ENCODE results near the gene PLD5. TPM values are rescaled to one million over a fixed set of nuclear protein-coding genes. Genes with fewer than 3 reads are reported as not detected.
"Not testable (repeated sequence)": the region's sequence is repeated elsewhere in the genome, so short reads cannot be mapped to it uniquely, and the experiment has no call there.

The PLD5 gene
- total RNA-seq, 1 donor from 2014 or later = not detected

DNA sequence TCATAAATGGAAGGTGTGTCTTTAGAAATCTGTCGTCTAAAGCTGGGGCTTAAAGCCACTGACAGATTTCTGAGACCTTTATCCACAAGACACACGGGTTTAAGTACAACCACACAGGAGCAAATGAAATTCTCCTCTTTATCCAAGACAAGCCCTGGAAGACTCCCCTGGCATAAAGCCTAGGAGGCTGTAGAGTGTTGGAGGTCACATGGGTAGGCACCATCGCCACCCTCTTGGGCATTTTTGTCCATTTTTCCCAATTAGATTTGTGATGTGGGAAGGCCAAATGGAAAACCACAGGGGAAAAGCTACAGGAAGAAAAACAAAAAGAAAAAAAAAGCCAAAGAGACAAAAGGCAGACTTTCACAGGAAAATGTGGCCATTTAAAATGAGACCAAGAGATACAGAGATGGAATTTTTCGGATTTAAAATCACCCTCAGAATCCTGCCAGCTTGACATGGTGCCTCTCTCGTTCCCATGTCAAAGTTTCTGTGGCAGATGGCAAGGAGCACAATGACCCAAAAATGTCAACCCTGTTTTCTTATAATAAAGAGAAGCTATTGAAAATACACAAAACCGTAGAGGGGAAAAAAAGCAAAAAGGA is 91.9 kb downstream of the PLD5 start:
- ATAC-seq (ENCODE audit: poor library complexity) (no peak), DNase-seq (no peak)
- intact Hi-C loops (cut with DNase I) = no loop called here

DNA sequence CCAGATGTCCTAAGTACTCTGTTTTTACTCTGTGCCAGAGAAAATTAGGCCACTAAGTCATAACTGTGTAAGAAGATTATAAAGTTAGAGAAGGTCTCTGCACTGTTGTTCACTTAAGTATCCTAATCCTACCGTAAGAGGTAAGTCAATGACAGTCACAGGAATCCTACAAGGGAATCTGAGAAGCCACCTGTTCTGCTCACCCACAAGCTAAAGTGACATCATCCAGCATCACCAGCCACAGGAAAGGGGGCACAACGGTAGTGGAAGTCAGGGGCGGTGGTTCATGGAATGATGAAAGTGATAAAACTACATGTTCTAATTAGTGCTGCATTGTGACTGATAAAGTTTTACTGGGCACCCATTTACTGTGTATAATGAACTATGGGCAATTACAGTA is 92.7 kb downstream of the PLD5 start:
- intact Hi-C loops (cut with DNase I) = no loop called here
- no peak for ATAC-seq (ENCODE audit: poor library complexity)
- no peak for DNase-seq

DNA sequence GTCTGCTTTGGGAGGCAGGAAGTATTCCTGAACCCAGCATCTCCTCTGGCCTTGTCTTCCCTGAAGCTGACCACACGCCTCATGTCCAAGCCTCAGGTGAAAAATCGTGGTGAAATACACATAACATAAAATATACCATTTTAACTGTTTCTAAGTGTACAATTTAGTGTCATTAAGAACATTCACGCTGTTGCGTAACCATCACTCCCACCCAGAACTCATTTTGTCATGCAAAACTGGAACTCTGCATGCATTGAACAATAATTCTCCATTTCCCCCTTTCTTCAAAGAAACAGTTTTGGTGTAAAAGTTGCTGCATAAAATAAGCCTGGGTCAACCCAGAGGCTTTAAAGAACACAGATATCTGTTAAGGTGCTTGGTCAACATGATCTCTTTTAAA is 93.5 kb downstream of the PLD5 start:
- no peak for ATAC-seq (ENCODE audit: poor library complexity)
- intact Hi-C loops (cut with DNase I) = no loop called here
- no peak for DNase-seq

DNA sequence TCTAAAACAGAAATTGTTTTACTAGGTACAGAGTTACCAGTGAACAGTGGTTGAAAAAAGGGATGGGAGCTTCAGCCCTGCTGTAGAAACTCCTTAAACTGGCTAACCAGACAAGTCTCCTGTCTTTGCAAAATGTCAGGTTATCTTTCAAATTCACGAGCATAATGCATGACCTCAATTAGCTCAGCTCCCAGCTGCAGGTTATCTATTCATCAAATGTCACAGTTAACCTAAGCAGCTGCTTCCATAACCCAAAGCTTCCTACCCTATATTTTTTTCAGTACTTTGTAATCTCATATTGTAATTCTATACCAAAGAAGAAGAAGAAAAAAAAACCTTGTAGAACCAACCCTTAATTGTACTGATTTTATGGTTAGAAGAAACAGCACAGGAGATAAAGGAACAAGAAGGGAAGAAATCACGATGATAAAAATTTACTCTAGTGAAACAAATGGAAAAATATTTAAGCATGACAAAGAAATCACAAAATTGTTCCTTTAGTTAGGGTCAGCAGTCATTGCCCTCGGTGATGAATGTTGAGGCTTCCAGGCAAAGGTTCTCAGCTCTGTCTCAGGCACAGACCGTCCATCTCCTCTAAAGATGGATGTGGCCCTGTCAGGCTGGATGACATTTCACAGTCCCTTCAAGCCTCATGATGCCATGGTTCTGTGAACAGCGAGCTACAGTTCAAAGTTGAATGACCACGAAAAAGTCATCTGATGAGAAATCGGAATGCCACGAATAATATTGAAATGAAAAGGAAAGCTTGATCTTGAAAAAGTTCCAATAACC is 95.9 kb downstream of the PLD5 start:
- intact Hi-C loops (cut with DNase I) = no loop called here
- ATAC-seq (ENCODE audit: poor library complexity) = no peak

DNA sequence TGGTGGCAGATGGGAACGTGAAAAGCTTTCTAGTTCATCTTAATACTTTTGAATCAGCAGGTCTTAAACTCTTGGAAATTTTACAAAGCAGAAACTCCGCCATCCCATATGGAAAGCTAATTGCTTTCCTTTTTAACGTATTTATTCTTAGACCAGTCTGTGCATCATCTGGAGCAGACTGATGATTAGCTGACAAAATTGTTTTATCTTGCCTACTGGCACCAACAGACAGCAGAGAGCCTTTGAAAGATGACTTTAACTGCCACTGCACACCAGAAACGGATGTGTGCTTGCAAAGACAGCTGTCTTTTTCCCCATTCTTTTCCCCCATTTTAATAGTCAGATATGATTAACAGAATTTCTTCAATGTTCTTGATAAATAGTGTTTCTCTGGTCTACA is 97.0 kb downstream of the PLD5 start:
- no peak for DNase-seq
- intact Hi-C loops (cut with DNase I) = no loop called here
- ATAC-seq (ENCODE audit: poor library complexity) = no peak

More for the DNA sequence above, 95.9 kb downstream of the PLD5 start:
- no peak for DNase-seq

DNA sequence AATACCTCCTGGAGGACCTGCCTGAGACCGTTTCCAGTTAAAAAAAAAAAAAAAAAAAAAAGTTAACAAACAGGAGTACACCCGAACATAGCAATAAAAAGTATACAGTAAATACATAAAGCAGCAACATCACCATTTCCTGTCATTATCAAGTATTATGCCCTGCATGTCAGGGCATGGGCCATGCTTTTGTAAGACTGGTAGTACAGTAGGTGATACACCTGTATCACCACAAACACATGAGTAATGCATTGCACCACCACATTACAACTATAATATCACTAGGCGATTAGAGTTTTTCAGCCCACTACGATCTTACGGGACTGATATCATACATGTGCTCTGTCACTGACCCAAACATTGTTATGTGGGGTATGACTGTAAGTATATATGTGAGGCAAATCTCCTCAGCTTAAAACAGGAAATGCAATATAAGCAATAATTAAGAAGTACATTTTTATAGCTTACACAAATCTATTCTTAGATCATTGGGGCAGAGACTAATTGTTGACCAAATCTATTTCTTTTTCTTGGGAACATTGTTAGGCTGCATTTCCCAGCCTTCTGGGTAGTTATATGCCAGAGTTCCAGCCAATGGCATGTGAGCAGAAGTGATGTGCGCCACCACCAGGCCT is 98.1 kb downstream of the PLD5 start:
- ATAC-seq (ENCODE audit: poor library complexity) = no peak
- intact Hi-C loops (cut with DNase I) = no loop called here
- DNase-seq = no peak

DNA sequence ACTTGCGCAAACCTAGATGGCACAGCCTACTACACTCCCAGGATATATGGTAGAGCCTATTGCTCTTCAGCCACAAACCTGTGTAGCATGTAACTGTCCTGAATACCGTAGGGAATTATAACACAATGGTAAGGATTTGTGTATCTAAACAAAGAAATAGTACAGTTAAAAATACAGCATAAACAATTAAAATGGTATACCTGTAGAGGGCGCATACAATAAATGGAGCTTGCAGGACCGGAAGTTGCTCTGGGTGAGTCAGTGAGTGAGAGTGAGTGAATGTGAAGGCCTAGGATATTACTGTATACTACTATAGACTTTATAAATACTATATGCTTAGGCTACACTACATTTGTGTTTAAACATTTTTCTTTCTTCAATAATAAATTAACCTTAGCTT is 99.3 kb downstream of the PLD5 start:
- ATAC-seq (ENCODE audit: poor library complexity) (no peak), DNase-seq (no peak)
- intact Hi-C loops (cut with DNase I) = no loop called here

DNA sequence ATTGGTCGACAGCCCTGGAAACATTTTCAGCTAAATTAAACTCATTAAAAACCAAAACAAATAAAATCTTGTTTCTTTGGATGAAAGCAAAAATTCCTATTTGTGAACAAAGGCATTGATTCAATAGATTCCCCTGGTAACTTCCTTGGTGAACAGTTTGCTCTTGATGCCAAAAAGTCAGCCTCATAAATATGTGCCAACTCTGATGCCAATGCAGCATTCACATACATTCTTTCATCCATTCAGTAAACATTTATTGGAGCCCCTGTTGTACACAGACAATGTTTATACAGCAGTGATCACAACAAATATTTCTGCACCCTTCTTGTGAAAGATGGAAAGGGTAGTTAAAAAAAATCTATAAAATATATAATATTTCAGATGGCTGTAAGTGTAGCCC is 107.8 kb downstream of the PLD5 start:
- no peak for ATAC-seq (ENCODE audit: poor library complexity)
- intact Hi-C loops (cut with DNase I) = no loop called here
- DNase-seq = no peak

DNA sequence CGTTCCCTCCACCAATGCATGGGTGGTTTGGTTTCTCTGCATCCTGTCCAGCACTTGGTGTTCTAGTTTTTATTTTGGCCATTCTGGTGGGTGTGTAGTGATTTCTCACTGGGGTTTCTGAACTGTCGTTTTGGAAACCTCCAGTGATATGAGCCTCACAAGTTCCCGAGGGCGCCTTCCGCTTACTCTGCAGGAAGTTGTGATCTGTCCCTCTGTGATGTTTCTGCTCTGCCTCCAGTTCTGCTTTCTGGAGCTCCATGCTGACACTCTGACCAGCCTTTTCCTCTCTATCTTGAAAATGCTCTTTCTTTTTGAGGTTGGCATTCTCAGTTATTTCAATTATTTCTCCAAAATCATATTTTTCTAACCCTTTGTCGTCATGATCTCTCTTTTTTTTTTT is 111.6 kb downstream of the PLD5 start:
- ATAC-seq (ENCODE audit: poor library complexity) = no peak
- intact Hi-C loops (cut with DNase I) = no loop called here

DNA sequence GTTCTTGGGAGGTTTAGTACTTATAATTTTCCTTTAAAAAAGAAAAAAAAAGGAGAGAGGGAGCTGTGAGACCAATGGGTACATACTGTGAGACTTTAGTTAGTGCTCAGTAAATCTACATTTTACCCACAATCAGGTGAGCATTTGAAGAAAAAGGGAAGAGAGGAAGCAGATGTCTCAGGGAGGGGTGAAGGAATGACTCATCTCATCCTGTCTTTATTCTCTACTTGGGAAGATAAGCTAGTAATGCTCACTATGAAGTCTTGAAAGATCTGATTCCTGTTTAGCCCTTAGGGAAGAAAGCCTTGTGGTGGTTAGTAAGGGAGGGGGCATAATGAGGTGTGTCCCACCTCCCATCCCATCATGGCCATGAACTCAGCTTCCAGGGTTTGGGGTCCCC is 112.6 kb downstream of the PLD5 start:
- intact Hi-C loops (cut with DNase I) = no loop called here
- DNase-seq (no peak), ATAC-seq (ENCODE audit: poor library complexity) (no peak)

More for the DNA sequence above, 111.6 kb downstream of the PLD5 start:
- DNase-seq = no peak

DNA sequence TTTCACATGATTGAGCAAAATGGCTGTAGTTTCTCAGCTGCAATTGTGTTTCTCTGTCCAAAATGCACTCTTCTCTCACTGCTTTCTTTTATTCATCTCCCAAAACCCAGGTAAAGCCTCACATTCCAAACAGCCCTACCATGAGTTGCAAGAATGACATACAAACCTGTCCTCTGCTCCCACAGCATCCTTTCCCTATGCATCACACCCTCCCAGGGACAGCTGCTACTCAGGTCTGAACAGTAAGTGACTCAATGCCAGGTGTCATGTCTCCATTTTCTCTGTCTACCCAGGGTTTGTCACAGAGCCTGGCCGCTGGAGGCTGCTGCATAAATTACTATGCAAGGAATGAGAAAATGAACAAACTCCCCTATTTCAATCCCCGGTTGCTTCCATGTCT is 118.5 kb downstream of the PLD5 start:
- intact Hi-C loops (cut with DNase I) = no loop called here
- ATAC-seq (ENCODE audit: poor library complexity) = no peak
- DNase-seq = no peak

DNA sequence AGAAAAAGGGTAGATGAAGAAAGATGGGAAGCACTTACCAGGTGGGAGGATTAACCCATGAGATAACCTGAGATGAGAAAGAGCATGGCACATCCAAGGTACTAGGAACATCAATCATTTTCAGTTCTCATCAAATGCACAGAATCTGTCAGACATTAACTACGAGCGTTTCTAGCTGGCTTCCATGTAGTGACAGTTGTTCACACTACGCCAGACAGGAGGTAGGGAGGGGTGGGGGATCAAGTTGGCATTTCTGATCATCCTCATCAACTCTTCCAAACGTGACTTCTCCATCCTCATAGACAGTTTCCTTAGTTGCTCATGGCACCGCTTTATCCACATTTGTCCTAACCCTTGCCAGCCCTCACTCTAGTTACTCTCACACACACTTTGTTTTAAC is 120.2 kb downstream of the PLD5 start:
- no peak for ATAC-seq (ENCODE audit: poor library complexity)
- DNase-seq = no peak
- intact Hi-C loops (cut with DNase I) = no loop called here

DNA sequence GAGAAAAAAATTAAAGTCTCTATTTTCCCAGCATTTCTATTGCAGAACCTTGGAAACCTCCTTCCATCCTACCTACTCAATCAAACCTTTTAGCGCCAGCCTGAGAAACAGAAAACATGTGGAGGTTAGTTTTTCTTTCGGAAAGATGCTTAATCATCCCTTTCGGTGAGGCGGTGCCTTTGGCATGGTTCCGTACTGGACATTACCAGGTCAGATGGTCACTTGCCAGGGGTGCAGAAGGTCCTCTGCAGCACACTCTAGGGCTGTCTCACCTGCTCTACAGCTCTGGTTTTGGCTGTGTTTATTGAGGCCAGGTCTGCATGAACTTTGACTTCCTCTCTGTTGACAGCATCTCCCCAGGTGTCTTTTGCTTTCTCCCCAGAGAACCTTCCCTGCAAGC is 121.5 kb downstream of the PLD5 start:
- intact Hi-C loops (cut with DNase I) = no loop called here
- ATAC-seq (ENCODE audit: poor library complexity) (no peak), DNase-seq (no peak)

DNA sequence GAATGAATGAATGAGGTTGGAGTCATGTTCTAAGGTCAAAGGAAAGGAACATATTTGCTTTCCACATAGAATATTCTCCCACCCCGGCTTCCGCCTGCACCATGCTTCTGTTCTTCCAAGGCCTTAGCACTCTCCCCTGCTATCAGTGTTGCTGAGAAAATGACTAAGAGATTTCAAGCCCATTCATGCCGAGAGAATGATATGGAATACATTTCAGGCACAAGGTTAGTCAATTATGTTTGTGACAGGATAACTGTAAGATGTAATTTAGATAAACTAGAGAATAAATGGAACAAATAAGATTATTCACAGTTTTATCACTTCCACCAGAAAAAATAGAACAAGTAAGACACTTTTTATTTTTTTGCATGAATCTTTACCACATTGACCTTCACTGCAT is 122.6 kb downstream of the PLD5 start:
- intact Hi-C loops (cut with DNase I) = no loop called here
- DNase-seq (no peak), ATAC-seq (ENCODE audit: poor library complexity) (no peak)

DNA sequence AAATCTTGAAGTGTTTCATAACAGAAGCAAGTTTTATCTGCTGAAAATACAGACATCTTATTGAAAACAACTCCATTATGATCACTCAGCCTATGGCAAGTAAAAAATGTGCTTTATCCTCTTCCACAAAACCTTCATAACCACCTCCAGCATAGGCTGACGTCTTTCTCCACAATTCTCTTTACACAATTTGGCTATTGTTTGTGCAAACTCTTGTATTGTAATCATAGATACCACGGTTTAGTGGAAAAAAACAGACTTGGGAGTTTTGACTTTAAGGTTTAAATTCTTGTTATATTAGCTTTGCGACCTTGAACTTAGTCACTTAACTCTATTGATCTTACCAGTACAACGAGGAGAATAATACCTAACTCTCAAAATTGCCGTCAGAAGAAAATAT is 126.1 kb downstream of the PLD5 start:
- intact Hi-C loops (cut with DNase I) = no loop called here
- ATAC-seq (ENCODE audit: poor library complexity) = no peak

DNA sequence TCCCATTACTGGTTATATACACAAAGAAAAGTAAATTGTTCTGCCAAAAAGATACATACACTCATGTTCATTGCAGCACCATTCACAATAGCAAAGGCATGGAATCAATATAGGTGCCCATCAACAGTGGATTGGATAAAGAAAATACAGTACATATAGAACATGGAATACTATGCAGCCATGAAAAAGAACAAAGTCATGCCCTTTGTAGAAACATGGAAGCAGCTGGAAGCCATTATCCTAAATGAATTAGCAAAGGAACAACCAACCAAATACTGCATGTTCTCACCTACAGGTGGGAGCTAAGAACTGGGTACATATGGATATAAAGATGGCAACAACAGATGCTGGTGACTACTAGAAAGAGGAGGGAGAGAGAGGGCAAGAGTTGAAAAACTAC is 132.6 kb downstream of the PLD5 start:
- DNase-seq (no peak), ATAC-seq (ENCODE audit: poor library complexity) (no peak)
- intact Hi-C loops (cut with DNase I) = no loop called here

More for the DNA sequence above, 126.1 kb downstream of the PLD5 start:
- DNase-seq = no peak

DNA sequence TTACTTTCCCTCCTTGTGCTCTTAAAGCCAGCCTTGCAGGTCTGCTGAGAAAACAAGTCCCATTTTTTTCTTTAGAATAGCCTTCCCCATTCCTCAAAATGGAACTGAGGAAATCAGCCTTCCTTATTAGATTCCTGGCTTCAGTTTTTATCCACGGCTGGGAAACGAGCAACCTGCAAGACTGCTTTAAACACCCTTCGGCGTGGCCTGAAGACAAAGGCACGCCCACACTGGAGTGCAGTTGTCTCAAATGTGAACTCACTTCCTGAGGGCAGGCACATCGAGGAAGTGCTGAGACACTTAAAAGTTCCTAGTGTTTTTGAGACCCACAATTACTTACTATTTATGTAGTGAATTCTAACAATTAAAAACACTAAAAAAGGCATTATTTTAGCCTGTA is 148.4 kb downstream of the PLD5 start:
- DNase-seq; intact Hi-C loops (cut with DNase I); ATAC-seq (ENCODE audit: poor library complexity): not testable (repeated sequence)

DNA sequence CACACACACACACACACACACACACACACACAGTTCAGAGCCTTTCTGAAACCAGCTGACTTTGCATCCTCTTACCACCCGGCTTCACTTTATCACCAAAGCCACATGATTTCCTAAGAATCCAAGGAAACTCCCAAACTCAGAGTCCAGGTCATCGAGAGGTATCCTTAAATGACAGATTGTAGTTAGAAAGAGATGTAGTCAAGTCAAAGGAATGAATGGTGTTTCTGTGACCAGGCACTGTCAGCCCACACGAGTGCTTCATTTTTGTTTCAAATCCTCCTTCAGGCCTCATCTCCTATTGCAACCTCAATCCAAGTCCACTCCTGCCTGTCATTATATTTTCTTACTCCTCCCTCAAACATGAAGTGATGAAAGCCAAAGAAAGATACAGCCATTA is 174.1 kb downstream of the PLD5 start:
- DNase-seq; intact Hi-C loops (cut with DNase I); ATAC-seq (ENCODE audit: poor library complexity): not testable (repeated sequence)

DNA sequence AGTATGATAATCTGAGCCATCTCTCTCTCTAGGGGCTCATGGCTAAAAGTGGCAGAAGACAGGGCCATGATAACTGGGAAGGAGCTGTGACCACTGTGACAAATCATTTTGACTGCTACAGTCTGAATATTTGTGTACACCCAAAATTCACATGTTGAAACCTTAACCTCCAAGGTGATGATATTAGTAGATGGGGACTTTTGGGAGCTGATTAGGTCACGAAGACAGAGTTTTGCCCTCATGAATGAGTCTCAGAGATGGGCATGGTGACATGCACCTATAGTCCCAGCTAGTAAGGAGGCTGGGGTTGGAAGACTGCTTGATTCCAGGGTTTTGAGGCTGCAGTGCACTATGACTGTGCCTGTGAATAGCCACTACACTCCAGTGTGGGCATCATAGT is 174.9 kb downstream of the PLD5 start:
- ATAC-seq (ENCODE audit: poor library complexity) (no peak), DNase-seq (no peak)
- intact Hi-C loops (cut with DNase I) = no loop called here

DNA sequence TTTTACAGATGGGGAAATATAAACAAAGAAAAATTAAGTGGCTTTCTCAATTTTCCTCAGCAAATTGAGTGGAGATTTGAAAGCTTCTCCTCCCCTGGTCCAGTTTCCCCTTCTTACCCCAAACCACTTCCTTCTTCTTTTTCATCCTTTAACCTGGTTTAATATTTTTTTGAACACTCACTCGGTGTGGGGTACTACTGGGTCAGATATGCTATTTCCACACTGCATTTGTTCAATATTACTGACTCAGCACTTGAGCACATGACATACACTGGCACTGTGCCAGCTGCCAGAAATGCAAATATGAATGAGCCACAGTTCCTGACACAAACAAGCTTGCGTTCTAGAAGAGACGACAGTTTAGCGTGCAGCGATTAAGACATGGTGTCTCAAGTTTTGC is 193.6 kb downstream of the PLD5 start:
- intact Hi-C loops (cut with DNase I); ATAC-seq (ENCODE audit: poor library complexity); DNase-seq: not testable (repeated sequence)
